Stimulated activated CD8-positive, alpha-beta memory T cell treated with anti-CD3 and anti-CD28 coated beads, Interleukin-4, amount 100 ng/mL, for 48 hours (primary cell): Measurements from ENCODE around the gene FAM13B.
"Not testable (repeated sequence)": the region's sequence is repeated elsewhere in the genome, so short reads cannot be mapped to it uniquely, and the experiment has no call there.

Experiments used
- DNase-seq: peaks from one replicate; pipeline ENCODE4 v3.0.0-alpha.2; 2020

FAM13B gene

DNA sequence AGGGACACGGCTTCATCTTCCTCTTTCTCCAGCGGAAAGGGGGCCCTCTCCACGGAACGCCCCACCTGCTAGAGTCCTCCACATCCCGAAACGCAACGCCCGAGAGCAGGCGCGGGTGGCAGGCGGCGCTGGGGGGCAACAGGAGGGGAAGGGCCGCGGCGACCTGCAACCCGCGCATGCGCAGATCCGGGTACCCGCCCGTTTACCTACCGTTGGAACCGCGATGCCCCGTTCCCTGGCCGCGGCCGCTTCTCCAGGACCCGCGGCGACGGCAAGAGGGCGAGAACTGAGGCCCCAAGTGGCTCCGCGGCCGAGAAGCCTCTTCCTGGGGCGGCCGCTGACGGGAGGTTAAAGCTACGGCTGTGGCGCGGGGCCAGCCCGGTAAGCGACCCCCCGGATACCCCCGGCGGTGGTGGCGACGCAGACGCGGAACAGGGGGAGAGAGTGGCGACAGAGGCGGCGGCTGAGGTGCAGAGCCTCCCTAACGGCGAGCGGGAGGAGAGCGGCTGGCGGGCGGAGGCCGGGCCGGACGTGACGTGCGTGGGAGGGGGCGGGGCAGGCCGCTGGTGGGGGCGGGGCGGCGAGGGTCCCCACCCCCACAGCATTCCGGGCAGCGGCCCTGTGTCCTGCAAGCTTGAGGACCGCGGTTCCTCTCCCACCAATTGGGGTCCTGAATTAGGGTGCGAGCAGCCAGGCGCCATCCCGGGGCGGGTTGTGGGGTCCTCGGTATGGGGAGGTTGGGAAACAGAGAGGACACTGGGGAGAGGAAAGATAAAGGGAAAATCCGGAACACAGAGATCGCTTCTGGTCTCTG is at the start of gene FAM13B:
FAM13B (minus strand) TSS at position 508 of the 814 bp plus-strand sequence. CDS start 13,968 bp downstream, outside the sequence.
- DNase-seq: peak; percentile 86

DNA sequence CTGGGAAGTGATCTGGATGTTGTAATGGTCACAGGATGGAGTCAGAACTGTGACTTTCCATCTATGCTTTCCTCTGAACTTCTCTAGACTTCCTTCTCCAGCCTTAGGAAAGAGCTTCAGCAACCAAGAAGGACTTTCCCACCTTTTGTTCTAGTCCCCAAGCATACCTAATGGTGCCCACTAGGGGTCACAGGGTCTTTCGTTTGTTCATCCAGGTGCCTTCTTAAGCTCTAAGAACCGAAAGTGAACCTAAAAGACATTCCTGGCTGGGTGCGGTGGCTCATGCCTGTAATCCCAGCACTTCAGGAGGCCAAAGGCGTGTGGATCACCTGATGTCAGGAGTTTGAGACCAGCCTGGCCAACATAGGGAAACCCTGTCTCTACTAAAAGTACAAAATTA is 49.2 kb upstream of the FAM13B start:
- no peak for DNase-seq

DNA sequence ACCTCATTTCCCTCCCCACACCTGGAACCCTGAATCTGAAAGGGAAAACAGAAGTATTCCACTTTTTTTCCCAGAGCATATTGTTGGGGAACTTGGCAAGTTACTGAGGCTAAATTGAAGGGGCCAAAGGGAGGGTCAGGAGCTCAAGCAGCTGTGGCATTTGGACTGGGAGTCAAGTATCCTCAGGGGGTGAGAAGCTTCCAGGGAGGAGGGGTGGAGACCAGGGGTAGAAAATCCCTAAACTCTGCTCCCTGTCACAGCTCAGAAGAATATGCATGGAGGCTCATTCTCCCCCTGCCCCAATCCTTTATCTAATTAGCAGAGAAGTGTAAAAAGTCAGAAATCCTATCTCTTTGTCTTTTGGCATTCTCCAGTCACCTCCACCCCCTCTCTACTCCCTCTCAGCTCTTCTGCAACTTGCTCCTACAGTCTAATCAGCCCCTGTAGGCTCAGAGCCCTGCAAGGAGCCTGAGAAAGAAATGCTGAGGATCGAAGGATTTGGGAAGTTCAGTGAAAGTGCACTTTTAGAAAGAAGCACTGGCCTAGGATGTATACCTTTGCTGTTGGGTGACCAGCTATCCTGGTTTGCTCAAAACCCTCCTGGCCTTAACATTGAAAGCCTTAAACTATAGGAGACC is 45.2 kb upstream of the FAM13B start:
- no peak for DNase-seq

DNA sequence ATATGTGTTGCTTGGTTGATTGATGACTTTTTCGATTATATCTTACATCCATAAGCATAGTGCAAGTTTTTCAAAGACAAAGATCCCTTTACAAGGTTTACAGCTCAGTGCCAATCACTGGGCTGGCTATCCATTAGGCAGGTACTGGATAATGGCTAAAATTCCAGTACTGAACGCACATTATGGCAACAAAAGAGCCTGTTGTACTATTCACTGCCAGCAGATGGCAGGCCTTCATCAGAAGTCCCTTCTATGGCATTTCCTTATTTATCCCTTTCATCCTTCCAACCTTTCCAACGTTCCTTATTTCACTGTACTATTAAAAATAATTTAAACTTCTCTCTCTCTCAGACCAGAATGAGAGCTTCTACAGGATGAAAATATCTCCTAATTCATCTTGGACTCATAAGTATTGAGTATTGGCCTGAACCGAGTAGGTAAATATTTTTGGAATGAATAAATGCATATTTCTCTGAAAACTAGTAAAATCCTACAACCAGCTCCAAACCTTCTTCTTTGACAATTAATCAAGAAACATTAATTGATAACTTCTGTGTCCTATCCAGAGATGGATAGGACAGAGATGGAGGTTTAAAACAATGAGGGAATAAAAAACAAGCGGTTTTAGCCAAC is 44.3 kb upstream of the FAM13B start:
- peak; percentile 71 for DNase-seq

DNA sequence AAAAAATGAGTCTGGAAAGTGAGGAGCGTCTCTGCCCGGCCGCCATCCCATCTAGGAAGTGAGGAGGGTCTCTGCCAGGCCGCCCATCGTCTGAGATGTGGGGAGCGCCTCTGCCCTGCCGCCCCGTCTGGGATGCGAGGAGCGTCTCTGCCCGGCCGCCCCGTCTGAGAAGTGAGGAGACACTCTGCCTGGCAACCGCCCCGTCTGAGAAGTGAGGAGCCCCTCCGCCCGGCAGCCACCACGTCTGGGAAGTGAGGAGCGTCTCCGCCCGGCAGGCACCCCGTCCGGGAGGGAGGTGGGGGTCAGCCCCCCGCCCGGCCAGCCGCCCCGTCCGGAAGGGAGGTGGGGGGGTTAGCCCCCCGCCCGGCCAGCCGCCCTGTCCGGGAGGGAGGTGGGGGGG is 37.1 kb upstream of the FAM13B start:
- not testable (repeated sequence) for DNase-seq

DNA sequence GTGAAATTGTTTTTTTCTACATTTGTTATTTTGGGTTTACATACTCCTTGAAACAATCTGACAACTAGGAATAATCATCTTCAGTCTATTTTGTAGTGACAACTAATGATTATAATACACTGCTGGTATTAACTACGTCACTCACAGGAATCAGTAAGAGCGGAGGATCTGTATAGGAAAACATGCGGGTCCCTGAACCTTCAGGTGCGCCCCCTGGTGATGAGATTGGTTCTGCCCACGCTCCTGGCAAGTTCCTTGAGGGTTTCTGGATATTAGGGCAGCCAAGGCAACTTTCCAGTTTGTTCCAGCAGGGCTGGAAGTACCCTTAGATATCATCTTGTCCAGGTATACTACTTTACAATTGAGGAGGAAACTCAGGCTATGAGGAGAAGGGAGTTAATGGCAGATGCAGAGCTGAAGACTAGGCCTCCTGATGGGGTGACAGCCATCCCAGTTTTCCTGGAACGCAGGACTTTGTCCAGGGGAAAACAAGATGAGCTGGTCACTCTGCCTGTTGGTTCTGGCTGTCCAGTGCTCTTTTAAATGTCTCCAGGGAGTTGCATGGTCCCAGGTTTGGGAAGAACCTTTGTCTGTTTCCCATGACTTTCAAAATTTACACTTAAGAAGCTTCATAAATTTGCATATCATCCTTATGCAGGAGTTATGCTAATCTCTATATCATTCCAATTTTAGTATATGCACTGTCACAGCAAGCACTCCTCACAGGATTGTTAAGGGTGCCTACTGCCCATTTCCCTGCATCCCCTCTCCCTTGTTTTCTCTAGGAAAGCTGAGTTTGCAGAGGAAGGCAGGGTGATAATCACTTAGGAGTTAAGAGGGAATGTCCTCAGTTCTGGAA is 36.1 kb upstream of the FAM13B start:
- peak; percentile 88 for DNase-seq

DNA sequence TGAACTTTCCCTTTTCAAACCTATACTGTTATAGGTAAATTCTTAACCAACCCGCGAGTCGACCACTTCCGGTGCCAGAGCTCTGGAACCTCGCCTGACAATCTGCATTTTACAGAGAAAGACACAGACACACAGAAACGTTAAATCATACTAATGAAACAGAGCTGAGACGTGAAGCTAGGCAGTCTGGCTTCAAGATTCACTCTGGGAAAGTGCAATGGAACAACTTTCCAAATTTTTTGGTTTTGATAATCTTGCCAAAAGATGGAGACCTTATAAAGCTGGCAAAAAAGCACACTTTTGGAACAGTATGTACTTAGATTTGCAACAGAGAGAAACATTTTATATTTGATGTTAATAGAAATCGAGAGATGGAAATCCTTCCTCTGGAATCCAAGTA is 35.1 kb upstream of the FAM13B start:
- DNase-seq: no peak

DNA sequence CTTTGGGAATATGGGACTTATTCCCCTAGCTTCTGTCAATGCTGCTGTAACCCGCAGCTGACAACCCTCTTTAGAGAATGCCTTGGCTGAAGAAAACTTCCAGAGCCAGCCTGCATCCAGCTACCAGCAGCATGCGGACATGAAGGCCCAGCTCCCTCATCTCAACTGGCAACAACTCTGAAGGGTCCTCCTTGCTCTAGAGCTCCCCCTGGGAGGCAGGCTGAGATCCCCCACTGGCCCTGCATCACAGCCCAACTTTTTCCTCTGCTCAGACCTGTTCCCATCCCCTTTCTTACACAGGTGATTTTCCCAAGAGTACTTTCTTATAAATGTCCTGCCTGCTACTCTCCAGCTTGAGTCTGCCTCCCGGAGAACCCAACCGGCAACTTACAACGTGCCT is 32.2 kb upstream of the FAM13B start:
- DNase-seq: peak; percentile 38

DNA sequence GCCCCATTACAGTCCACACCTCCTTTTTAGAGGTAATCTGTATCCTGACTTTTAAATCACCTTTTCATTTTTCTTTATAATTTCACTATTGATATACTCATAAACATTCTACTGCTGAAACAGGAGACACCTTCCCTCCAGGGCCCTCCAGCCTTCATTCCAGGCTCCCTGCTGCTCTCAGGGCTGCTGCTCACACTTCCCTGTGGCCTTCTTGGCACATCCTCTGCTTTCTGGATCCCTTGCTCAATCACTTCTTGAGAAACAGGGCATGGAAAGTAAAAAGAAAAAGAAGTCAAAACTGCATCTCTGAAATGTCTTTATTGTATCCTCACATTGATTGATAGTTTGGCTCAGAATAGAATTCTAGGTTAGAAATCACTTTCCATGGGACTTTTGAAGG is 31.6 kb upstream of the FAM13B start:
- DNase-seq: no peak

DNA sequence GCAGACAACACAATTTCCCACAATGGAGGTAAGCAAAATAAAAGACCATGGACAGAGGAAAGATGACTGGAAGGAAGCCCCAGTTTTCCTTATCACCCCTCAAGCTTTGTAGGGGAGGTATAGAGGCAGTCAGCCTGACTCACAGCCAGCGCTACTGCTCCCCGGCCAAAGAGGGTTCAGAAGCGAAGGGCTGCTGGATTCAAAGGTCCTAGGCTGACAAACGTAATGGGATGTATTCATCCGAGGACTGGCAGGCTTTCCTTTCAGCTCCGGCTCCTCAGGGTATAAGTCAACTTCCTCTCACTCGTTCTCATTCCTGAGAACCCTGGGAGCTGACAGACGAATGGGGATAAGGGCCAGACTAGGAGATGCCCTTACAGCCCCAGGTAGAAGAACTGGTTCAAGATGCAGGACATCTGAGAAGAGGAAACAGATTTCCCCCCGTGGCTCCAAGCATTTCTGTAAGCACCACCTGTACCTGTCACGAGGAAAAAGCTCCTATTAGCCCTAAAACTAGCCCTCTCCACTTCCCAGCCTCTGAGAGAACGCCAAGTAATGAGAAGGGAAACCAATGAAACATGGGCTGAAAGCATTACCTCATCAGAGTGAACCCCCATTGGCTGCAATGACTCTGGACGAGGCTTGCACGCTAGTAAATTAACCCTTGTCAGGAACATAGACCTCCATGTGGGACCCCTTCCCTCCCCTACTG is 22.1 kb upstream of the FAM13B start:
- no peak for DNase-seq

DNA sequence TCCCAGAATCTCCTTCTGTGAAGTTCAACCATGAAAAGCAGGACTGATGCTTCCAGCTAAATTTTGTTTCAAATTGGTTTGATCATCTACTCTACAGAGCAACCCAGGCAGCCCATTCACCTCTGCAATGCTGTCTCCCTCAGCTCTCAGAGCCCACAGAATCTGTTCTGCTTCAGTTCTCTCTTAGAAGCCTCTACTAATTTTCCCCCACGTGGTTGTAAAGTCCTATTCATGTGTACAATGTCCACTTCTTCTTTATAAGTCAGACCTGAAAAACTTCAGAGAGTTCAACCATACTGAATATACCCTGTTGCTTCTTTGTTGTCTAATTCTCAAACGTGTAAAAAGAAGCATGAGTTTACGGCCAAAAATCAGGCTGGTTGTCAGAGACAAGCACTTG is 21.3 kb upstream of the FAM13B start:
- DNase-seq: no peak

DNA sequence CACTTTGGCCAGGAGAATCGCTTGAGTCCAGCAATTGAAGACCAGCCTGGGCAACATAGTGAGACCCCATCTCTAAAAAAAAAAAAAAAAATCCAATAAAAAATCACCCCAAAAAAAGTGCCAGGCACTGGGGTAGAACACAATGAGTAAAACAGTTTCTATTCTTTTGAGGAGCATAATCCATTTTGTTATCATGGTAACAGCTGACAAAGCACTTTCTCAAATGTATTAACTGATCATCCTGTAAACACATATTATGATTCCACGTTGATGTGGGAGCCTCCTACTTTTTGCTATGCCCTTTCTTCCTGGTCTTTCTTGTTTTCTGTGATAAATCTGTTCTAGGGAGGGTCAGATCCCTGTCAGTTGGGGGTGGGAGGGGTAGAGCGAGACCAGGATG is 20.7 kb upstream of the FAM13B start:
- DNase-seq: no peak

DNA sequence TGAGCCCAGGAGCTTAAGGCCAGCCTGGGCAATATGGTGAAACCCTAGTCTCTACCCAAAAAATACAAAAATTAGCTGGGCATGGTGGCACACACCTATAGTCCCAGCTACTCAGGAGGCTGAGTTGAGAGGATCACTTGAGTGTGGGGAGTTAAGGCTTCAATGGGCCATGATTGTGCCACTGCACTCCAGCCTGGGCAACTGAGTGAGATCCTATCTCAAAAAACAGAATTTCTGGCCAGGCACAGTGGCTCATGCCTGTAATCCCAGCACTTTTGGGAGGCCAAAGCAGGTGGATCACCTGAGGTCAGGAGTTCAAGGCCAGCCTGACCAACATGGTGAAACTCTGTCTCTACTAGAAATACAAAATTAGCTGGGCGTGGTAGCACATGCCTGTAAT is 19.8 kb upstream of the FAM13B start:
- not testable (repeated sequence) for DNase-seq

DNA sequence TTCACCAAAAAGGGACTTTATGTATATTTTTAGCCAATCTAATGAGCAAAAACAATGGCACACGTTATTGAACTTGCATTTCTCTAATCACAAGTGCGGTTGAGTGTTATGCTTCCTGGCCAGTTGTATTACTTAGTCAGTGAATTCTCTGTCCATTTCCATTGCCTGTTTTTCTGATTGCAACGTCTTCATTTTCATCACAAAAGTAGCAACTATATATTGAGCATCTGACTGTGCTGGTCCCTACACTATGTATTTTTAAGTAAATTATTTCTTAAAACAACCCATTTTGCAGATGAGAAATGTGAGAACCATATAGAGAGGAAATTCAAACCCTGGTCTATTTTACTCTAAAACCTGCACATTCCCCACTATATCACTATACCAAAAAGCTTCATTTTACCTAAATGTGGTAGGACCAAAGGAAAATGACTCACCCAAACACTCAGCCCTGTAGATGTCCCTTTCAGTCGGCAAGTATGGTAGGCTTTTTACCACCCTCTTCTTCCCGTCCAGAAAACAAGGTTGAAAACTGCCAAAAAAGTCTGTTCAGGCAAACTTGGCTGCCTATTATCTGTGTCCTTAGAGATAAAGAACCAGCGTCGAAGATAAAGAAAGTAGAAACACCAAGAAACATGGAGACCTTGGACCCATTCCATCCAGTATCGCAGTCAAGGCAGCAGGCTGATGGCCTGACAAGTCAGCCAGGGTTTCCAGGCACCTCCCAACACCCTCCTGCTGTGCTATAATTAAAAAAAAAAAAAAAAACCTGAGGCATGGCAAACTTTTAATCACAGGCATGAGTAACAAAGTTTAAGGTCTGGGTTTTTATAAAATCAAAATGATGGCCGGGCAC is 18.8 kb upstream of the FAM13B start:
- DNase-seq: no peak

DNA sequence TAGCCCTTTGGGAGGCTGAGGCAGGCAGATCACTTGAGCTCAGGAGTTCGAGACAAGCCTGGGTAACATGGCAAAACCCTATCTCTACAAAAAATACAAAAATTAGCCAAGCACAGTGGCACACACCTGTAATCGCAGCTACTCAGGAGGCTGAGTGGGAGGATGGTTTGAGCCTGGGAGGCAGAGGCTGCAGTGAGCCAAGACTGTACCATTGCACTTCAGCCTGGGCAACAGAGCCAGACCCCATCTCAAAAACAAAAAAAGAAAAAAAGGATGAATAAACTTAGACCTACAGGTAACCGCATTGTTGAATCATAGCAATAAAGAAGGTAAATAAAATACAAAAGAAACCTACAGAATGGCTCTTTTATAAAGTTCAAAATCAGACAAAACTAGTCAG is 12.4 kb upstream of the FAM13B start:
- not testable (repeated sequence) for DNase-seq

DNA sequence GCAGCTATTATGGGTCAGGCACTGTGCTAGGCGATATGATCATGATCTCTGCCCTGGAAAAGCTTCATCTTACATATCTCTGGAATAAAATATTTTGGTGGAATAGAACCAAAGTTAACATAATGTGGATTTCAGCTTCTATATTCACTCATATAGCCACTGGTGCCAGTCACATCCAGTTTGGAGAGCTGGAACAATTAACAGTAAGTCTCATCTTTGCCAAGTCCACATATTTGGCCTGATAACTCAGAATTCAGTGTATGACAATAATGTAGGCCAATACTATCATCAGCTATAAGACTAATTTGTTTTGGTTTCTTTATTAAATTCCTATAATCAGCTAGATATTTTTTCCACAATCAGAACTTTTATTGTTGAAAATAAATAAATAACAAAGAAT is 5.9 kb upstream of the FAM13B start:
- DNase-seq: no peak

DNA sequence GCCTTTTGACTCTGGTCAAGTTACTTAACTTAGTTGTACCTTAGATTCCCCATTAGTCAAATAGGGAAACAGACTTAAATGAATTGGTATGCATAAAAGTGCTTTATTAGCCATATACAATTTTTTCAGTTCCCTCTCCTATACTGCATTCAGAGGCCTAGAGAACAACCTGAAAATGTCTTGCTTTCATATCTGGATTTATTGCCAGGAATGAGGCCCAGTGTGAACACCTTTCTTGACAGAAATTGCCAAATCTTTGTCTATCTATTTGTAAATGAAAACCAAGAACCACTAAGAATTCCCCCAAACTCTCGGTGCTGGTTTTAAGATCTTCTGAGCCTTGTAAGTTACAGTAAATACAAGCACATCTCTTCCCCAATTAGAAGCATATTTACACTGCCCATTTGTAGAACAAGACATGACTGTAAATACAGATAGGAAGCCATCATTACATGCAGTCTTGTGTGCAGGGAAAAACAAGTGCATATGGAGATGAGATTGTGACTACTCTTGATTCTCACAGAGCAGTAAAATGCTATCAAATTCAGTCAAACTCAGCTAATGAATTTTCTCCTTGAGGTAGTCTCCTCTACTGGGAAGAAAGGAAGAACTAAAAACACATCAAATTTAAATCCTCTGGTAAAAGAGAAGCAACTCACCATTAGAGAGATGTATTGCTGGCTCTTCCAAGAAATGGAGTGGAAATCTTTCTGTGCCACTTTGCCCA is 5.2 kb upstream of the FAM13B start:
- DNase-seq: no peak

DNA sequence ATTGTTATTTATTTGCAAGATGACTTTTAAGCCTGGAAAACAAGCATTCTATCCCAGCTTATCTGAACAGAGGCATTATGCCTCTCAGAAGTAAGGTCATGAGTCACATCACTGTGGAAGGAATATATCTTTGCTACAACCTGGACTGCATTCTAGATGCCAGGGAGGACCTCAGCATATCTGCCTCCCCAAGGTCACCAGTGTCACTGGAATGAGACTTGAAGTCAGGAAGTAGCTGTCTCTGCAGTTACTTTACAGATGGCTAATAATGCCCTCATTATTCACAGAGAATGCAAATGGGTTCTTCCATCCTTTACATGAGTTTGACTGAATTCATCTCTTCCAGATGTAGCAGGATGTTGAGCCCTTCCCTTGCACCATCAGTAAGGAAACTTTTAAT is 4.4 kb upstream of the FAM13B start:
- DNase-seq: no peak

DNA sequence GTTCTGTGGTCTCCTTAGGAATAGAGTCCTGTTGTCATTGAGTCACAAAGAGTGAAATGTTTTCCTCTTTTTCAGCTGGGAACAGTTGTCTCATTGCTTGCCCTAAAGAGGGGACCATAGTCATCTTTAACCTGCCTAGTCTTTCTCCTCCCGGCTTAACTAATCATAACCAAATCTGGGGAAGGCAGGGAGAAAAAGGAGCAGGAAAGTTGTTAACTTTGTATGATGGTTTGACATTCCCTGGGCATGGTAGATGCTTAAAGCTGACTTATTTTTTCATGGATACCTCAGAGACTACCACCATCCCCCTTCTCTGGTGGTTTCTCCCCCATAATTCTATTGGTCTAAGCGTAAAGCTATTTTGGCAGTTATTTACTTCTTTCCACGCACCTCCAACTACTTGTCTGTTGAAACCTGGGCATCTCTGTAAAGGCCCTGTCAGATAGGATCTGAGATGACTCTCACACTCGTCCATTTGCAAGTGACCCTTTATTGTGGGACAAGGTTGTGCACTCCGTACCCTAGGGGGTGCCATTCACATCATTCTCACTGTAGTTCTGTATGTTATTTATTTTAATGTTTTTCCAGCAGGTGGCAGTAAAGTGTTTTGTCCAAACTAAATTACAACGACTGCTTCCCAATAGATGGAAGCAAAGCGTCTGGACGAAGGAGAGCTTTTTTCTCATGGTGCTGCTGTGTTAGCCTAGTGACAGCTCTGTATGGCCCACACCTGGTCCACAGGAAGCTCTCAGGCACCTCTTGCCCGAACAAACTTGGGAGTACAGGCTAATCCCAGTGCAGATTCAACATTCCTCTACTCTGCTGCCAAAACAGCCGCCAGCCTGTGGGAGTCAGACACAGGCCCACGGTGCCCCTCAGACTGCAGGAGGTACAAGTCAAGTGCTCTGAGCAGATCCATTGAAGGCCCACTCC is 3.0 kb upstream of the FAM13B start:
- DNase-seq: peak; percentile 60

DNA sequence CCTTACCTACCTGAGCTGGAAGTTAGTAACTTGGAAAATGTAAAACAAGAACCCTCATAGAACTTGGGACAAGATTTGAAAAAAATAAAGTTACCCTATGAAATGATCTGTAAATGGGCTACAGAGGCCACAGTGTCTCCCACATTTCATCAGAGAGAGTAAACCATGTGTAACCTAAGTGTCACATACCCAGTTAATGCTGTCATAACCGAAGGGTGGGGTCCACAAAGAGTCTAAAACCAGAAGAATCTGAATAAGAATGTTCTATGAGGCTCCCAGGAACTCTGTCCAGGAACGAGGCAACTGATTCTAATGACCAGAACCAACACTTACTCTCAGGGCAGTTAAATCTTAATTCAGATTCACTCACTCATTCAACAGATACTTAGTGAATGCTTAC is 1.0 kb upstream of the FAM13B start:
- no peak for DNase-seq
